ENCODE results near the gene MEF2D.

The MEF2D gene

GRCh38 chr1:156475568-156476500 lies 24.7 kb downstream of the MEF2D start:
- 0 out of 2 replicates have a peak, but pooled peaks cover 3% of the 10 kb centered on the region for H4K20me1 ChIP-seq (ENCODE audit: control insufficient read depth, insufficient read depth, low read depth, low read length)
- H3K4me2 ChIP-seq (ENCODE audit: low read length) = no peak overlapping the region
- peaks cover 93% of the 10 kb centered on the region for H3K36me3 ChIP-seq (ENCODE audit: control insufficient read depth, low read length)
- H3K27ac ChIP-seq (ENCODE audit: low read depth, low read length) = no peak overlapping the region
- TF ChIP-seq, protein P1, sequence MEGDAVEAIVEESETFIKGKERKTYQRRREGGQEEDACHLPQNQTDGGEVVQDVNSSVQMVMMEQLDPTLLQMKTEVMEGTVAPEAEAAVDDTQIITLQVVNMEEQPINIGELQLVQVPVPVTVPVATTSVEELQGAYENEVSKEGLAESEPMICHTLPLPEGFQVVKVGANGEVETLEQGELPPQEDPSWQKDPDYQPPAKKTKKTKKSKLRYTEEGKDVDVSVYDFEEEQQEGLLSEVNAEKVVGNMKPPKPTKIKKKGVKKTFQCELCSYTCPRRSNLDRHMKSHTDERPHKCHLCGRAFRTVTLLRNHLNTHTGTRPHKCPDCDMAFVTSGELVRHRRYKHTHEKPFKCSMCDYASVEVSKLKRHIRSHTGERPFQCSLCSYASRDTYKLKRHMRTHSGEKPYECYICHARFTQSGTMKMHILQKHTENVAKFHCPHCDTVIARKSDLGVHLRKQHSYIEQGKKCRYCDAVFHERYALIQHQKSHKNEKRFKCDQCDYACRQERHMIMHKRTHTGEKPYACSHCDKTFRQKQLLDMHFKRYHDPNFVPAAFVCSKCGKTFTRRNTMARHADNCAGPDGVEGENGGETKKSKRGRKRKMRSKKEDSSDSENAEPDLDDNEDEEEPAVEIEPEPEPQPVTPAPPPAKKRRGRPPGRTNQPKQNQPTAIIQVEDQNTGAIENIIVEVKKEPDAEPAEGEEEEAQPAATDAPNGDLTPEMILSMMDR (IDR thresholded peaks at IDR 0.05; ENCODE audit: low read depth, low read length, poor library complexity, severe bottlenecking) = no peak
- no peak for TF ChIP-seq EZH2phosphoT487 (IDR thresholded peaks at IDR 0.05; ENCODE audit: borderline replicate concordance, low read length)
- H3K79me2 ChIP-seq (ENCODE audit: control insufficient read depth, low read length) = peaks cover 18% of the 10 kb centered on the region
- H3K9me3 ChIP-seq (ENCODE audit: control insufficient read depth, insufficient read depth, low read length) = no peaks in the 10 kb centered on the region
- no peaks in the 10 kb centered on the region for H3K9me2 ChIP-seq (replicated peaks; ENCODE audit: control insufficient read depth, low read length)
- H3F3A ChIP-seq (ENCODE audit: control insufficient read depth, insufficient read depth) = no peaks in the 10 kb centered on the region
- peaks cover 11% of the 10 kb centered on the region for H3K4me1 ChIP-seq (ENCODE audit: control insufficient read depth, low read length)
- H3K27me3 ChIP-seq (ENCODE audit: control insufficient read depth, low read length) = no peaks in the 10 kb centered on the region
- H3K4me3 ChIP-seq (ENCODE audit: low read length) = no peak overlapping the region

- Histone ChIP-seq H3K79me2 (ENCODE audit: control insufficient read depth, low read length) (peaks cover 12% of the 10 kb centered on the region), H3K36me3 (ENCODE audit: control insufficient read depth, low read length) (peaks cover 94% of the 10 kb centered on the region), H3K9me3 (ENCODE audit: control insufficient read depth, insufficient read depth, low read length) (no peaks in the 10 kb centered on the region), H3K27me3 (ENCODE audit: control insufficient read depth, low read length) (no peaks in the 10 kb centered on the region), H3K4me1 (ENCODE audit: control insufficient read depth, low read length) (peaks cover 2% of the 10 kb centered on the region), H4K20me1 (ENCODE audit: control insufficient read depth, insufficient read depth, low read depth, low read length) (no peaks in the 10 kb centered on the region), H3K27ac (ENCODE audit: low read depth, low read length) (no peak overlapping the region), H3K4me2 (ENCODE audit: low read length) (no peak overlapping the region), H3K4me3 (ENCODE audit: low read length) (no peak overlapping the region), H3F3A (ENCODE audit: control insufficient read depth, insufficient read depth) (no peaks in the 10 kb centered on the region), H3K9me2 (replicated peaks; ENCODE audit: control insufficient read depth, low read length) (no peaks in the 10 kb centered on the region)
- no peak for TF ChIP-seq EZH2phosphoT487 (IDR thresholded peaks at IDR 0.05; ENCODE audit: borderline replicate concordance, low read length)
- TF ChIP-seq, protein P1 (IDR thresholded peaks at IDR 0.05; ENCODE audit: low read depth, low read length, poor library complexity, severe bottlenecking) = no peak
Observed at GRCh38 chr1:156474966-156475365, 25.6 kb downstream of the MEF2D start.

DNA sequence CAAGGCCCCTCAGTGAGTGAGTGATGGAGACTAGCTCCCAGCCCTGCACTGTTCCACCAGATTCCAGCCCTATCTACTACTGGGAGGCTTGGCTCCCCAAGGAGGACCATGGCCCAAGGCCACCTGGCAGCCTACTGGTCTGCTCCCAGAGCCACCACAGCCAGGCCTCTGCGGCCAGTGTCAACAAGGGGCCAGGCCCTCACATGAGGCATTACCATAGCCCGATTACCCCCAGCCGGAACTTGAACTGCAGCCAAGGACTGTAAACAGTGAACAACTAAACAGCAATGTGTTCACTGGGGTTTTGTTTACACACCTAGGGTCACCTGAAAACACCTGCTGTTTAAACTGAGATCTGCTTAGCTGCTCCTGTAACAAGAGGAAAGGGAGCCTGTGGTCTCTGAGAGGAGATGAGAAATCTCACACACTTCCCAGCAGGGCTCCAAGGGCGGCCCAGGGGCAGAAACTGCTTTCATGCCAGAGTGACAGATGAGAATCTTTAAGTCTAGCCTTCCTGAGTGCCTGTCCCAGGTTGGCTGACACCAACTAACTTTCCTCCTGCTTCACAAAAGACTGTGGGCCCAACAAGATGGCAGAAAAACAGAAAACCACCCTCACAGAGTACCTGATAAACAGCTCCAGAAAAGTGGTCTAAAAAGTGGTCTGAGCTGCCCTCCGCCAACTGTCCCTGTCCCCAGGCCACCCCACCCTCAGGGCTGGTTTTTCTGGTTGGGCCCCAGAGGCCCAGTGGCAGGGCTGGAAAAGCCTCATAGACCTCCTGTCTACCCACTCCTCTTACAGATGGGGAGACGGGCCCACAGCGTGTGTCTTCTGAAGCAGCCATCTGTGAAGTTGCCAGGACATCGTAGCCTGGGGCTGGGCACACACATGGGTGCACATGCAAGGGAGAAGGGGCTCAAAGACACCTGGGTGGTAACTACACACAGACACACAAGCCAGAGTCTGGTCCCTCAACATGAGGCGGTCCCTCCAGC lies 28.8 kb downstream of the MEF2D start:
- no peak for TF ChIP-seq EZH2phosphoT487 (IDR thresholded peaks at IDR 0.05; ENCODE audit: borderline replicate concordance, low read length)
- TF ChIP-seq, protein P1 (IDR thresholded peaks at IDR 0.05; ENCODE audit: low read depth, low read length, poor library complexity, severe bottlenecking) = no peak
- H3K36me3 ChIP-seq (ENCODE audit: control insufficient read depth, low read length) = peaks cover 88% of the 10 kb centered on the region
- H3K79me2 ChIP-seq (ENCODE audit: control insufficient read depth, low read length) = no peaks in the 10 kb centered on the region
- H3K4me3 ChIP-seq (ENCODE audit: low read length) = no peak overlapping the region
- no peak overlapping the region for H3K4me2 ChIP-seq (ENCODE audit: low read length)
- H3K27ac ChIP-seq (ENCODE audit: low read depth, low read length) = no peak overlapping the region
- no peaks in the 10 kb centered on the region for H3K4me1 ChIP-seq (ENCODE audit: control insufficient read depth, low read length)
- H3K27me3 ChIP-seq (ENCODE audit: control insufficient read depth, low read length) = no peaks in the 10 kb centered on the region
- H3F3A ChIP-seq (ENCODE audit: control insufficient read depth, insufficient read depth) = no peaks in the 10 kb centered on the region
- H3K9me3 ChIP-seq (ENCODE audit: control insufficient read depth, insufficient read depth, low read length) = no peaks in the 10 kb centered on the region
- H4K20me1 ChIP-seq (ENCODE audit: control insufficient read depth, insufficient read depth, low read depth, low read length) = no peaks in the 10 kb centered on the region
- no peaks in the 10 kb centered on the region for H3K9me2 ChIP-seq (replicated peaks; ENCODE audit: control insufficient read depth, low read length)

All from DOHH2 (cell line).